Stomach (tissue), 9 donors: Measurements from ENCODE around the gene COMMD1. TPM values are rescaled to one million over a fixed set of nuclear protein-coding genes. Genes with fewer than 3 reads are reported as not detected.

Experiments
- DNase-seq, 2 donors: peaks; one replicate each; pipeline versions ENCODE4 v3.0.0 to v3.0.0-alpha.2; 2013 to 2019
- H3K27ac ChIP-seq, 5 donors: fragments of 200-600 bp in 4 of 5; sonication (generic) in 4 of 5; one replicate each; pipeline ENCODE4 v1.5.1; 2013 to 2019; ENCODE audit warnings: mild to moderate bottlenecking in 1 of 5, moderate library complexity in 1 of 5
- H3K27me3 ChIP-seq, 3 donors: fragments of 200-600 bp; sonication (generic); one replicate each; pipeline ENCODE4 v1.5.1; 2017 to 2019; ENCODE audit warnings: mixed run types in 1 of 3
- H3K36me3 ChIP-seq, 4 donors: fragments of 200-600 bp; sonication (generic); 1 replicate in 3 of 4; 2 replicates in 1 of 4; pipeline ENCODE4 v1.5.1; 2016 to 2019
- H3K4me1 ChIP-seq, 4 donors: fragments of 200-600 bp; sonication (generic); one replicate each; pipeline ENCODE4 v1.5.1; 2016 to 2019
- H3K4me3 ChIP-seq, 4 donors: fragments of 200-600 bp; sonication (generic) in 3 of 4; one replicate each; pipeline ENCODE4 v1.5.1; 2016 to 2019; ENCODE audit warnings: mild to moderate bottlenecking in 1 of 4
- H3K9me3 ChIP-seq, 4 donors: fragments of 200-600 bp; sonication (generic); one replicate each; pipeline ENCODE4 v1.5.1; 2016 to 2019
- CTCF ChIP-seq, 7 experiments: fragments of 450-650 bp in 4 of 7; fragments of 200-600 bp in 3 of 7; sonication (generic) in 3 of 7; IDR thresholded peaks; one replicate each; pipeline ENCODE4 v1.5.1; 2016 to 2019; ENCODE audit warnings: antibody characterized with exemption in 7 of 7, control low read depth in 2 of 7, mild to moderate bottlenecking in 1 of 7
- EP300 ChIP-seq: sonication (generic); formaldehyde crosslinking; IDR thresholded peaks from one replicate; pipeline ENCODE4 v1.6.1; 2017; ENCODE audit warnings: antibody characterized with exemption
- POLR2A ChIP-seq, 4 donors: fragments of 450-650 bp; IDR thresholded peaks; one replicate each; pipeline ENCODE4 v1.6.1; 2016; ENCODE audit warnings: antibody characterized with exemption in 4 of 4, control low read depth in 2 of 4, mild to moderate bottlenecking in 1 of 4, moderate library complexity in 1 of 4
- POLR2AphosphoS5 ChIP-seq, 3 donors: sonication (generic); formaldehyde crosslinking; IDR thresholded peaks; one replicate each; pipeline ENCODE4 v1.6.1; 2016; ENCODE audit warnings: antibody characterized with exemption in 3 of 3
- WGBS, 5 donors: extraction: QIAGEN DNeasy Blood & Tissue Kit in 3 of 5; methylation state at CpG; one replicate each; pipeline versions ENCODE4 v1.1.5 to v1.1.7; 2013 to 2018; 5-methylcytosine and 5-hydroxymethylcytosine counted together
- intact Hi-C: fragments of 100-400 bp; cut with DNase I; formaldehyde crosslinking; loops from one replicate; pipeline ENCODE4 v1.15.1; 2023; ENCODE audit warnings: low total_unique reads
- polyA plus RNA-seq, 3 donors: library from polyadenylated mRNA; stranded (reverse); fragments of 200-250 nt; gene quantifications; one replicate each; pipeline ENCODE4 v1.2.3, GENCODE V29; 2013
- total RNA-seq, 5 donors: library from RNA; depleted of rRNA; stranded (reverse); fragments of >200 nt; gene quantifications; one replicate each; pipeline versions ENCODE4 v1.1.0 to v1.2.3, GENCODE V29; 2014 to 2016
- donor health status: healthy with polysubstance abuse.
- donor health status: Bipolar disorder and iron deficiency.
- donor health status: healthy.

The COMMD1 gene
- total and polyA plus RNA-seq, 8 donors, result 12.1 to 155 (median 47.4) TPM

- Histone ChIP-seq H3K27ac (no peak overlapping the region), H3K4me1 (peaks cover 0 to 20% (median 9%) of the 10 kb centered on the region in 4 donors), H3K36me3 (peaks cover 0 to 12% (median 4%) of the 10 kb centered on the region in 4 donors), H3K27me3 (no peaks in the 10 kb centered on the region), H3K9me3 (no peaks in the 10 kb centered on the region), H3K4me3 (no peak overlapping the region)
- intact Hi-C loops, result no loop called here
- DNase-seq, result no peak
- TF ChIP-seq POLR2A (IDR thresholded peaks at IDR 0.05), result no peak
- TF ChIP-seq EP300, result no peak
- no peak for TF ChIP-seq CTCF (IDR thresholded peaks at IDR 0.05)
- no peak for TF ChIP-seq POLR2AphosphoS5 (IDR thresholded peaks at IDR 0.05)
- WGBS, 5 donors, result 22 to 51% (median 32%) methylated on average over 3 of the region's 3 CpGs
These were observed 33.0 kb downstream of the COMMD1 start for GRCh38 chr2:61938511-61938910.

GRCh38 chr2:61943251-61943650, 37.8 kb downstream of the COMMD1 start:
- H3K4me1 ChIP-seq, result peaks cover 0 to 13% (median 3%) of the 10 kb centered on the region in 4 donors
- H3K27ac ChIP-seq, result no peak overlapping the region
- intact Hi-C loops, result no loop called here
- no peaks in the 10 kb centered on the region for H3K27me3 ChIP-seq
- no peak for DNase-seq
- TF ChIP-seq EP300, result no peak
- TF ChIP-seq POLR2A (IDR thresholded peaks at IDR 0.05), result no peak
- TF ChIP-seq CTCF (IDR thresholded peaks at IDR 0.05), result no peak
- no peak for TF ChIP-seq POLR2AphosphoS5 (IDR thresholded peaks at IDR 0.05)
- WGBS, 5 donors, result 90 to 100% (median 94%) methylated on average over 2 of the region's 2 CpGs
- no peaks in the 10 kb centered on the region for H3K9me3 ChIP-seq
- no peaks in the 10 kb centered on the region for H3K36me3 ChIP-seq
- no peak overlapping the region for H3K4me3 ChIP-seq

- no peak for DNase-seq
- Histone ChIP-seq H3K27ac (no peak overlapping the region), H3K36me3 (no peaks in the 10 kb centered on the region), H3K27me3 (no peaks in the 10 kb centered on the region), H3K4me3 (no peak overlapping the region), H3K4me1 (peaks cover 0 to 20% (median 5%) of the 10 kb centered on the region in 4 donors), H3K9me3 (no peaks in the 10 kb centered on the region)
- TF ChIP-seq EP300 (no peak), POLR2AphosphoS5 (IDR thresholded peaks at IDR 0.05) (no peak), POLR2A (IDR thresholded peaks at IDR 0.05) (no peak), CTCF (IDR thresholded peaks at IDR 0.05) (no peak)
- 74 to 86% (median 85%) methylated on average over 4 of the region's 4 CpGs for WGBS, 5 donors
- intact Hi-C loops, result no loop called here
These were observed 41.2 kb downstream of the COMMD1 start for GRCh38 chr2:61946666-61947065.

- Histone ChIP-seq H3K27me3 (no peaks in the 10 kb centered on the region), H3K4me1 (peaks cover 0 to 20% (median 5%) of the 10 kb centered on the region in 4 donors), H3K27ac (no peak overlapping the region), H3K36me3 (no peaks in the 10 kb centered on the region), H3K4me3 (no peak overlapping the region), H3K9me3 (peaks cover 0 to 9% (median 0%) of the 10 kb centered on the region in 4 donors)
- DNase-seq, result no peak
- intact Hi-C loops, result no loop called here
- WGBS, 5 donors, result 76 to 94% (median 87%) methylated on average over 5 of the region's 5 CpGs
- no peak for TF ChIP-seq CTCF (IDR thresholded peaks at IDR 0.05)
- no peak for TF ChIP-seq EP300
- no peak for TF ChIP-seq POLR2A (IDR thresholded peaks at IDR 0.05)
- TF ChIP-seq POLR2AphosphoS5 (IDR thresholded peaks at IDR 0.05), result no peak
These were observed 43.4 kb downstream of the COMMD1 start for GRCh38 chr2:61948661-61949457.
